NOMO-1 treated with DMSO at 0.1 percent for 48 hours (cell line): ENCODE data around the gene HDGFL2.

Experiments used
- DNase-seq: peaks from one replicate; lab custom pipeline; 2025; ENCODE audit not compliant: unreplicated experiment; lab: John Stamatoyannopoulos, UW

Gene HDGFL2

DNA sequence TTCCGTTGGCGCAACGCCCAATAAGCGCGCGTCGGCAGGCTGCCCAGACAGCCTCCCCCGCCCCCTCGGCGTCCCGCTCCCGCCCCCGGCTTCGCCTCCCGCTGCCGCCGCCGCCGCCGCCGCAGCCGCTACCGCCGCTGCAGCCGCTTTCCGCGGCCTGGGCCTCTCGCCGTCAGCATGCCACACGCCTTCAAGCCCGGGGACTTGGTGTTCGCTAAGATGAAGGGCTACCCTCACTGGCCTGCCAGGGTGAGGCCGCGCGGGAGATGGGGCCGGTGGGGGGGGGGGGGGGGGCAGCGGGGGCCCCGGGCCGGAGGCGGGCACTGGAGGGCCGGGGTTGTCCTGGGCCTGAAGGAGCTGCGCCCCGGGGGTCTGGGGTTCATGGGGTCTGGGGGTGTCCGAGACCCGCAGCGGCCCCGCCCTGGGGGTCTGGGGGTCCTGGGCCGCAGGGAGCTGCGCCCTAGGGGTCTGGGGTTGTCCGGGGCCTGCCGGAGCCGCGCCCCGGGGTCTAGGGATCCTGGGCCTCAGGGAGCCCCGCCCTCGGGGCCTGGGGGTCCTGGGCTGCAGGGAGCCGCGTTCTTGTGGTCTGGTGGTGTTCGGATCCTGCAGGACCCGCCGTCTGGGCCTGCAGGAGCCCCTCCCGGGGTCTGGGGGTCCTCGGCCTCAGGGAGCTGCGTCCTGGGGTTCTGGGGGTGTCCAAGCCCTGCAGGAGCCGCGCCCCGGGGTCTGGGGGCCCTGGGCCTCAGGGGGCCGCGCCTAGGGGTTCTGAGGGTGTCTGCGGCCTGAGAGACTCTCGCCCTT is at the start of gene HDGFL2:
Gene HDGFL2, plus strand, starts transcription at position 124 of the 801 bp plus-strand sequence. Its CDS starts 54 bp downstream, at position 178.
- no peak for DNase-seq

DNA sequence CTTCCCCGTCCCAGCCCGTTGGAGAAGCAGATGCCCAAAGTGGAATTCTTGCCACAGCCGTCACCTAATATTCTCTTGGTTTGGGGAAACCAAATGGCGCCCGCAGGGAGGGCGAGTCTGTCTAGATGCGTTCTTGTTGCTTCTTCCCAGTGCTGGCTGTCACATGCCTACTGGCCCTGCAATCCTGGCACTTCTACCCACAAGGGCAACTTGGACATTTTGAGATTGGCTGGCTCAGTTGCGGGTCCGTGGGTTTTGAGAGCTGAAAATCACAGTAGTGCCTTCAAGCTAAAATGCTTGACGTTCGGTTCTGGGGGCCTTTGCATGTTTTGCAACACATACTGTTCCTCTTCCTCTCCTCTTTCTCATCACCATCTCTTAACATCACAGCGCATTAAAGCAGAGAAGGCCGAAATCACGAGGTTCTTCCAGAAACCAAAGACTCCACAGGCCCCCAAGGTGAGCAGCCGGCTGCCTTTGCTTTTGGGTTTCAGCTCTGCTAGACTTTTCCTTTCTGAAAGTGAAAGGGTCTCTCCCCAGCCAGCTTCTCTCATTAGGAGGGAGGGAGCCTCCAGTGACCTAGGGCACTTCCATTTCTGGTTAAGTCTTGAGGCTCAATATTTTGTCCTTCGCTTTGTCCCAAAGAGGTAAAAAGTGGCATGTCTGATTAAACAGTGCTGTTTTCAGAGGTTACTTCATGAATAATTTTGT is 48.5 kb upstream of the HDGFL2 start:
- DNase-seq: no peak

DNA sequence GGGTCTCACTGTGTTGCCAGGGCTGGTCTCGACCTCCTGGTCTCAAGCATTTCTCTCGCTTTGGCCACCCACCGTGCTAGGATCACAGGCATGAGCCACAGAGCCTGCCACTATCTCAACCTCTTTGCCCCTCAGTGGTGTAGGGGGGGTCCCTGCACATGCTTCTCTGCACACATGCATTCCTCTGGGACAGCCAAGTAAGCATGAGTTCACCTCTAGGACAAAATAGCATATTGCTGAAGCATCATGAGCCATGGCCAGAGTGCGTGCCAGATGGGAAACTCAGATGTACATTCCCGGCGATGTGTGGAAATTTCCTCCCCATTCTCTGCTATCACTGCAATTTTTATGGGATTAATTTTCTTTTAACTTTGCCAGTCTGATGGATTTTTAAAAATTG is 46.6 kb upstream of the HDGFL2 start:
- no peak for DNase-seq

DNA sequence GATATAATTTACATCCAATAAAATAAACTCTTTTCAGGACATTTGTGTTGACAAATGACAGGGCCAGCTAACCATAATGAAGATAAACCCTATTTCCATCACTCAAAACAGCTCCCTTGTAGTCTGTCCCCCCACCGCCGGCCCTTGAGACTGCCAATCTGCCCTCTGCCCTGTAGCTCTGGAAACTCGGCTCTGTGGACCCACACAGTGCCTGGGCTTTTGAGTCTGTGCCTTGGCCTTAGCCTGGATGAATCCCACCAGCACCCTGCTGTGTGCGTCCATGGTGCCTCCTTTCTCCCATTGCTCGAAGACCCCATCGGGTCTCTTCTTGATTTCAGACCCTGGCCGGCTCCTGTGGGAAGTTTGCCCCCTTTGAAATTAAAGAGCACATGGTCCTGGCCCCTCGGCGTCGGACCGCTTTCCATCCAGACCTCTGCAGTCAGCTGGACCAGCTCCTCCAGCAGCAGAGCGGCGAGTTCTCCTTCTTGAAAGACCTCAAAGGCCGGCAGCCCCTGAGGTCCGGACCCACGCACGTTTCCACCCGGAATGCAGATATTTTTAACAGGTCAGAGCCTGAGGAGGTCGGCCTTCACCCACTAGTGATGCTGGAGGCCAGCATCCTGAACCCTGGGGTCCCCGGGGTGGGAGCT is 43.6 kb upstream of the HDGFL2 start:
- DNase-seq: no peak

DNA sequence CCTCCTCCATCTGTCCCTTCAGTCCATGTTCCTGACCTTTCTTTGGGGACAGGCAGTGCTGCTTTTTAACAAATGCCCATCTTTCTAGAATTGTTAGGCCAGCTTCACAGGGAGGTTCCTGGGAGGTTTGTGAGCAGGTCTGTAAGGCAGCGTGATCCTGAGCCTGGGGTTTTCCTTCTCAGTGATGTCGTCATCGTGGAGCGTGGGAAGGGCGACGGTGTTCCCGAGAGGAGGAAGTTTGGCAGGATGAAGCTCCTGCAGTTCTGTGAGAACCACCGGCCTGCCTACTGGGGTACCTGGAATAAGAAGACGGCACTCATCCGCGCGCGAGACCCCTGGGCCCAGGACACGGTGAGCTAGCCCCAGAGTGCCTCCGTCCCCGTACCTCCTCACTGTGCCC is 42.8 kb upstream of the HDGFL2 start:
- no peak for DNase-seq

DNA sequence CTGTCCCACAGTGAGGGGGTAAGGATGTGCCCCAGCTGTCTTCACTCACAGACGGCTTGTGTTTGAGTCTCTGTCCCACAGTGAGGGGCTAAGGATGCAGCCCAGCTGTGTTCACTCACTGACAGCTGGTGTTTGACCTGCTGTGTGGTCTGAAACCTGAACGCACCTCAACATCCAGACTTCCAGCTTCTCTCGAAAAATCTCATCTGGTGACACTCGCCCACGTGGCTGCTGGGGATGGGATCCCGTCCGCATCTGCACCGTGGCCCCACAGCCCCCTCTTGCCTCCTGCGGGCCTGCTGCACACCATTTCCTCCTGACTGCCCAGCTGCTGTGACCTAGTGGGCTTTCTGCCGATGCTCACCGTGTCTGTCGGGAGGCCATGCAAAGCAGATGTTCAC is 42.3 kb upstream of the HDGFL2 start:
- DNase-seq: no peak

DNA sequence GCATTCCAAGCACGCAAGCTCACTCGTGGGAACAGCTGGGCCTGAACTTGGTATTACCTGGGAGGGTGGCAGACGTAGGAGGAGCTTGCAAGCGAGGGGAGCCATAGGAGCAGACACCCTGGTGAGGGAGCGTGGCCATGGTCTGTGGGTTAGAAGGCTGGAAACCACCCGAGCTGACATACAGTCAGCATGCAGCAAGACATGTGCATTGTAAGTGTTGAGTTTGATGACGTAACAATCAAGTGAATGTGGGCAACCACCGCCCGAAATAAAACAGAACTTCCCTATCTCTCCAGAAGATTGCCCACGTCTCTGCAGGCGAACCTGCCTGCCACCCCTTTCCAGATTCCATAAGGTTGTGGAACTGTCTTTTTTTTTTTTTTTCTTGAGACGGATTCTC is 41.3 kb upstream of the HDGFL2 start:
- peak; percentile 84 for DNase-seq

DNA sequence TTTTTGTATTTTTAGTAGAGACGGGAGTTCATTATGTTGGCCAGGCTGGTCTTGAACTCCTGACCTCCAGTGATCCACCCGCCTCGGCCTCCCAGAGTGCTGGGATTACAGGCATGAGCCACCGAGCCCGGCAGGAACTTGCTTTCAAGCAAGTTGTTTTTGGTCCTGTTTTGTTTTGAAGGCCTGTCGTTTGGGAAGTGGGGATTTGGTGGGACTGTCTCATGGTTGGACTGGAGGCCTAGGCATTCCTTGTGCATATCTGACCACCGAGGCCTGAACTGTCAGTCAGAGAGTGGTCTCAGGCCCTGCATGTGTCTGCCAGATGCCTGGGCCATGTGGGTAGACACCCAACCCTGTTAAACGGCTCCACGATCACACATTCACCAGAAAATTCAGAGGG is 40.8 kb upstream of the HDGFL2 start:
- DNase-seq: no peak

DNA sequence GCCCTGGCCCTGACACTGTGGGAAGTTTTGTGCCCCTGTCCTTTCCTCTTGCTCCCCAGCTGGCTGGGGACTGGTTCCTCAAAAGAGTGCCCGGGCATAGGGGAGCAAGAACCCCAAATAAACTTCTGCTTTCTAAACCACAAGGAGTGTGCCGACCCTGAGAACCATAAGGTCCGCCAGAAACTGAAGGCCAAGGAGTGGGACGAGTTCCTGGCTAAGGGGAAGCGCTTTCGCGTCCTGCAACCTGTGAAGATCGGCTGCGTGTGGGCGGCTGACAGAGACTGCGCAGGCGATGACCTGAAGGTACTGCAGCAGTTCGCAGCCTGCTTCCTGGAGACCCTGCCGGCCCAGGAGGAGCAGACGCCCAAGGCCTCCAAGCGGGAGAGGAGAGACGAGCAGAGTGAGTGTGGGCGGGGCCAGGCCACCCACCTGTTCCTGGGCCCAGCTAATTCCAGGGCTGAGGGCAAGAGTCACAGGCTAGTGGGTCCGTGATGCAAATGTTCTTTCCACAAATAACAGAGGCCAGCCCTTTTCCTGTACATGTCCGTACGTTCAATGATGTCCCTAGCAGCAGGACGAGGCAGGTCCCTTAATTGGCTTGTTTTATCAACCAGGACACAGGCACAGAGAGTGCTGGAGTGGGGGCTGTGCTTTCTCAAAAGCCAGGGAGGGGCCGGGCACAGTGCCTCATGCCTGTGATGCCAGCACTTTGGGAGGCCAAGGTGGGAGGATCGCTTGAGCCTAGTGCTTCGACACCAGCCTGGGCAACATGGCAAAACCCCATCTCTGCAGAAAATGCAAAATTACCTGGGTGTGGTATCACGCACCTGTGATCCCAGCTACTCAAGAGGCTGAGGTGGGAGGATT is 40.1 kb upstream of the HDGFL2 start:
- peak; percentile 87 for DNase-seq

DNA sequence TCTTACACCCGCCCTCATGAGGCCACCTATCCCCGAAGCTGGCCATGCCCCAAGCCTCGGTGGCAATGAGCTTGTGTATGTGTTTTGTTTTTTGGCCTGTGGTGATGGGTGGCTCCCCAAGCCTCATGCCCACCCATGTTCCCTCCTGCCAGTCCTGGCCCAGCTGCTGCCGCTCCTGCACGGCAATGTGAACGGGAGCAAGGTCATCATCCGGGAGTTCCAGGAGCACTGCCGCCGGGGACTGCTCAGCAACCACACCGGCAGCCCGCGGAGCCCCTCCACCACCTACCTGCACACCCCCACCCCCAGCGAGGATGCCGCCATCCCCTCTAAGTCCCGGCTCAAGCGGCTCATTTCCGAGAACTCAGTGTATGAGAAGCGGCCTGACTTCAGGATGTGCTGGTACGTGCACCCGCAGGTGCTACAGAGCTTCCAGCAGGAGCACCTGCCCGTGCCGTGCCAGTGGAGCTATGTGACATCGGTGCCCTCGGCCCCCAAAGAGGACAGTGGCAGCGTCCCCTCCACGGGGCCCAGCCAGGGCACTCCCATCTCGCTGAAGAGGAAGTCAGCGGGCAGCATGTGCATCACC is 39.1 kb upstream of the HDGFL2 start:
- DNase-seq: no peak

DNA sequence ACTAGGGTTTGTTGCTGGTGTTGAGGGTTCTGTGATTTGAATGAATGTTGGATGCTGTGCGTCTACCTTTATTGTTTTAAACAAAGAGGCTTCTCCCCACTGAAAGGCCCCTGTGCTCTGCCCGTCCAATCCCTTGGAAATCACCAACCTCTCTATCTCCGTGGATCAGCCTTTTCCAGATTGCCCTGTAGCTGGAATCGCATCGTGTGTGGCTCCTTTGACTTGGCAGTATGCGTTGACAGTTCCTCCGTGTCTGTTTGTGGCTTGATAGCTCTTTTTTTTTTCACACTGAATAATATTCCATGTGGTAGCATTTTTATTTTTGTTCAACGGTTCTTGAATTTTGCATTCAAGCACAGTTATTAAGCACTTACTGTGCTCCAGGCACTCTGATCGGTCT is 37.7 kb upstream of the HDGFL2 start:
- no peak for DNase-seq

DNA sequence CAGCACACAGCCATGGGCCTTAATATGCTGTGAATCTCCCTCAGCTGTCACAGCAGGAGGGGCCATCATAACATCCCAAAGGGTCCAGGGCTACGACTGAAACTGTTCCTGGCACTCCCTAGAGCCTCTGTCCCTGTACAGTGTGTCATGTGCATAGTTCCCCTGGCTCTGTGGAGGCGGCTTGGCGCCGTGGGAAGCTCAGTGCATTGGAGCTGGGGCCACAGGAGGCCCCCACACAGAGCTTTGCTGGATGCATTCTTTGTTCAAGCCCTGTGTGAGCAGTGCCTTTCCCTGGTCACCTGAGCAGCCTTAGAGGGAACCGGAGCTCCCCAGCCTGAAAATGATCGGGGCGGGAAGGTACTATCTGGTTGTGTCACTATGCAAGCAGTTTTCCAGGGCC is 35.9 kb upstream of the HDGFL2 start:
- no peak for DNase-seq

DNA sequence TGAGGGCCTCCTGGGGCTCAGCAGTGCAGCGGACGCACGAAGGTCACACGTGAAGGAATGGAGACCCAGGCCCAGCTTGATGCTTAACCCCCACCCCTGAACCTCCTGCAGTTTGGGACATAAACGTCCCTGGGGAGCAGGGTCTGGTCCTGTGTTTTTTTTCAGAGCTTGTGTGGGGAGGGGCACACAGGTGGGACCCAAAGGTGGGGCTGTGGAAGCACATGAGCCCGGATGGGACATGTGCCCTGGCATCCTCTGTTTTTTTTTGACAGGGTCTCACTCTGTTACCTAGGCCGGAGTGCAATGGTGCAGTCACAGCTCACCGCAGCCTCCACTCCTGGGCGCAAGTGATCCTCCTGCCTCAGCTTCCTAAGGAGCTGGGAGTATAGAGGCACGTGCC is 35.0 kb upstream of the HDGFL2 start:
- no peak for DNase-seq

DNA sequence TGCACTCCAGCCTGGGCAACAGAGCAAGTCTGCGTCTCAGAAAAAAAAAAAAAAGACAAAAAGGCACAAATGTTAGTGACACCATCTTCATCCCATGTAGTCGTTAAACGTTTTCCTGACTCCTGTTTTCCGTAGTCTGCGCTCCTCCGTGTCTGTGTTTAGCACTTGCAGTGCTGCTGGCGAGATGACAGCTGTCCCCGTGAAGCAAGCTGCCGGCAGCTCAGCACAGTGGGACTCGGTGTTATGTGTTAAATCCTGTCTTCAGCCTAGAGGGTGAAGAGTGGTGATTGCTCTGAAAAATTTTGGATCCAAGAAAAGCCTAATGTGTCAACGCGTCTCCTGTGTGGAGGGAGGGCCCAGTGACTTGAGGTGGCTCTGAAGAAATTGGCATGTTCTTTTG is 32.9 kb upstream of the HDGFL2 start:
- DNase-seq: no peak

DNA sequence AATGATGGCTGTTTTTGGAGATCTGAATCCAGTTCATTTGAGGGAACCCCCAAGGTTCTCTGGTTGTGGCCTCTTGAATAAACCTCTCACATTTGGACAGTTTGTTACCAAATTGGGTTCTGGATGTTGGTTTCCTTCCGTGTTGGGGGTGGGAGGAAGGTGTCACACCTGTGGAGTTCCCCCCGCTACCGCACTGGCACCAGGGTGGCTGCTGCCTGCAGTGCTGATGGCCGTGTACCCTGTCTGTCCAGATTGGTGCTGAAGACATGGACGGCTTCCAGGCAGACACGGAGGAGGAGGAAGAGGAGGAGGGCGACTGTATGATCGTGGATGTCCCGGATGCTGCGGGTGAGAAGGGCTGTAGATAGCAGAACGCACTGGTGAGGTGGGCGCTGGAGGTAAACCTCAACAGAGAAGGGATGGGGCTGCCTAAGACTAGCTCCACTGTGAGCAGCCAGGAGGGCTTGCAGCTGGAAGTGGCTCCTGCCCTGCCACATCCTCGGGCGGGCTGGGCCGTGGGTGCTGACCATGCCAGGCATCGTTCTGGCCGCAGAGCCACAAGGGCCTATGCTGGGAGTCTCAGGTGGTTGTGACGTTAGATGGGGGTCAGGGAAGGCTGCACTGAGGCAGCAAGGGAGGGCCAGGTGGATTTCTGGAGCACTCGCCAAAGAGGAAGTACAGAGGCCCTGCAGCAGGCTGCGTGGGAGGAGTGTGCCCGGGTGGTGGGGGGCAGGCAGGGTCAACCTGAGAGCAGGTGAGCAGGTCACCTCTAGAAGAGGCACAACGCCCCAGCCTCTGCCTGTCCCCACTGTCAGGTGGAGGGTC is 29.9 kb upstream of the HDGFL2 start:
- no peak for DNase-seq

DNA sequence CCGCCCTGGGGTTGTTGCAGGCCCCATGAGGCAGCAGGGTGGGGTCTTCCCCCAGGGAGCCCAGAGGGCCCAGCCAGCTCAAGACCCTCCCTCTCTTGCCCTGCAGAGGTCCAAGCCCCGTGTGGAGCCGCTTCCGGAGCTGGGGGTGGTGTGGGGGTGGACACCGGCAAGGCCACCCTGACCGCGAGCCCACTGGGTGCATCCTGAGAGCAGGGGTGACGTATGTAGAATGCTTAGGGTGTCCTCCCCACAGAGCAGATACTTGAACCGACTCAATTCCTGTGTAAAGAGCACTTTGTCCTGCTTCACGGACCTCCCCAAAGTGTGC is 29.3 kb upstream of the HDGFL2 start:
- DNase-seq: no peak

DNA sequence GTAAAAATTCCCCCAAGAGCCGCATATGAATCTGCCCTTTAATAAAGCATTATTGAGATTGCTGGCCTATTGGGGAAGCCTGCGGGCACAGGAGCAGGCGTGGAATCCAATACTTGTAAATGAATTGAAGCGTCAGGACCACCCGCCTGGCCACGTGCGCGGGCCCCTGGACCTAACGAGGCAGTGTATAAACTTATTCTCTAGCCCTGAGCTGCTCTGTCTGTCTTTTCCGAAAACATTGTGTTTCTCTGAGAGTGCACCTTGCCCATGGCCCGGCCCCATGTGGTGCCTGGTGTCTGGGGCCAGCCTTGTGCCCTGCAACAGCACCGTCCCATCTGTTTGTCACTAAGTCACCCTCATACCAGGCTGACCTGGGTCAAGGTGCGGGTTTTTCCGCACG is 28.9 kb upstream of the HDGFL2 start:
- no peak for DNase-seq

DNA sequence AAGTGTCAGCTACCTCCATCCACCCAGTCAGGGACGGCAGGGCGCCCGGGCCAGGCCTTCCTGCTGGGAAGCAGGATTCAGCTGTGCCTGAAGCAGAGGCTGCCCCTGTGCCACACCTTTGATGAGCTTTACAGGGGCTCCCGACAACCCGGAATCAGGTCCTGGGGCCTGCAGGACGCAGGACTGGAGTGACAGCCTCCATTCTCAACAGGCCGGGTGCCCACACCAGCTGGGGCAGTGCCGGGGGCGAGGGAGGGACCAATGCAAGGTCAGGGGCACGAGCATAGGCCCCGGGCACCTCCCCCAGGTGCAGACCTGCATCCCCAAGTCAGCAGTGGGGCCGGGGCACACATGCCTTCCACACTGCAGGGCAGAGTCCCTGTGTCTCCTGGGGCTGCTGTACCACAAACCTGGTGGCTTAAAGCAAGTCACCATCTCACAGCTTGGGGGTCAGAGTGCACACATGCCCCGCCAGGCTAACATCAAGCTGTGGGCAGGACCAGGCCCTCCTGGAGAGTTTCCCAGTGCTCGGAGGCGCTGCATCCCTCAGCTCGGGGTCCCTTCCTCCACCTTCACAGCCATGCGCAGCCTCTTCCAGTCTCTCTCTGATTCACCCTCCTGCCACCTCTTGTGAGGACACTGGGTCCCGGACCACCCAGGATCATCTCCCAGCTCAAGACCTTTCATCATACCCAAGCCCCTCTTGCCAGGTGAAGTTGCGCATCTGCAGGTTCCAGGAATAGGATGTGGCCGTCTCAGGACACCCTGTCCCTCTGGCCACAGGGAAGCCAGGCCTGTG is 27.9 kb upstream of the HDGFL2 start:
- no peak for DNase-seq
